ENCODE measurements around the gene MTHFD2L. TPM values are rescaled to one million over a fixed set of nuclear protein-coding genes. Genes with fewer than 3 reads are reported as not detected.

MTHFD2L gene
- total RNA-seq, 1 donor from 2014 or later = 12.4 TPM

GRCh38 chr4:74203467-74203866, 45.5 kb downstream of the MTHFD2L start:
- H3K27ac ChIP-seq (ENCODE audit: low read depth, low read length) = no peak overlapping the region
- H3K4me3 Mint-ChIP-seq (ENCODE audit: unreplicated experiment) = peak overlapping the region; percentile 11
- H3K27me3 ChIP-seq (ENCODE audit: insufficient read depth, low read length) = no peaks in the 10 kb centered on the region
- no peaks in the 10 kb centered on the region for H3K9me3 Mint-ChIP-seq (ENCODE audit: unreplicated experiment)
- no peak overlapping the region for H3K9ac ChIP-seq (ENCODE audit: low read length)
- H3K4me1 ChIP-seq (ENCODE audit: insufficient read depth, low read length) = peaks cover 32% of the 10 kb centered on the region
- no peaks in the 10 kb centered on the region for H3K36me3 ChIP-seq (ENCODE audit: insufficient read depth, low read length)
- H2AFZ ChIP-seq (ENCODE audit: low read depth, low read length) = no peak overlapping the region
- H3K4me1 Mint-ChIP-seq (ENCODE audit: low read depth, unreplicated experiment) = peaks cover 68% of the 10 kb centered on the region
- H4K20me1 ChIP-seq (ENCODE audit: insufficient read depth, low read length) = no peaks in the 10 kb centered on the region
- no peaks in the 10 kb centered on the region for H3K79me2 ChIP-seq (ENCODE audit: insufficient read depth, low read length)
- peaks cover 2% of the 10 kb centered on the region for H3K36me3 Mint-ChIP-seq (ENCODE audit: low read depth, unreplicated experiment)
- no peak overlapping the region for H3K4me2 ChIP-seq (ENCODE audit: low read length)
- H3K4me3 ChIP-seq (ENCODE audit: insufficient read depth, low read depth, low read length) = no peak overlapping the region
- H3K27me3 Mint-ChIP-seq (ENCODE audit: low read depth, unreplicated experiment) = no peaks in the 10 kb centered on the region
- no peaks in the 10 kb centered on the region for H3K9me3 ChIP-seq (ENCODE audit: insufficient read depth, low read depth, low read length)
- no peak for DNase-seq (ENCODE audit: low read depth)
- peak overlapping the region; percentile 59 for H3K27ac Mint-ChIP-seq (ENCODE audit: unreplicated experiment)
- TF ChIP-seq CTCF (IDR thresholded peaks at IDR 0.05; ENCODE audit: insufficient read depth, low read depth, low read length) (no peak), EZH2 (IDR thresholded peaks at IDR 0.05; ENCODE audit: insufficient read depth, low read length) (no peak)
- no peak for FAIRE-seq

GRCh38 chr4:74205046-74205445, 47.1 kb downstream of the MTHFD2L start:
- no peaks in the 10 kb centered on the region for H3K36me3 ChIP-seq (ENCODE audit: insufficient read depth, low read length)
- TF ChIP-seq EZH2 (IDR thresholded peaks at IDR 0.05; ENCODE audit: insufficient read depth, low read length) = no peak
- no peak for TF ChIP-seq CTCF (IDR thresholded peaks at IDR 0.05; ENCODE audit: insufficient read depth, low read depth, low read length)
- Mint-ChIP-seq H3K36me3 (ENCODE audit: low read depth, unreplicated experiment) (peaks cover 8% of the 10 kb centered on the region), H3K27me3 (ENCODE audit: low read depth, unreplicated experiment) (no peaks in the 10 kb centered on the region), H3K4me3 (ENCODE audit: unreplicated experiment) (no peak overlapping the region), H3K27ac (ENCODE audit: unreplicated experiment) (peak overlapping the region; percentile 98), H3K9me3 (ENCODE audit: unreplicated experiment) (peaks cover 6% of the 10 kb centered on the region), H3K4me1 (ENCODE audit: low read depth, unreplicated experiment) (peaks cover 73% of the 10 kb centered on the region)
- H3K4me2 ChIP-seq (ENCODE audit: low read length) = no peak overlapping the region
- H4K20me1 ChIP-seq (ENCODE audit: insufficient read depth, low read length) = no peaks in the 10 kb centered on the region
- H3K79me2 ChIP-seq (ENCODE audit: insufficient read depth, low read length) = no peaks in the 10 kb centered on the region
- H3K9ac ChIP-seq (ENCODE audit: low read length) = peak overlapping the region; percentile 45
- peak overlapping the region; percentile 81 for H3K27ac ChIP-seq (ENCODE audit: low read depth, low read length)
- DNase-seq (ENCODE audit: low read depth) = peak; percentile 40
- H3K4me3 ChIP-seq (ENCODE audit: insufficient read depth, low read depth, low read length) = no peak overlapping the region
- FAIRE-seq = no peak
- H2AFZ ChIP-seq (ENCODE audit: low read depth, low read length) = no peak overlapping the region
- H3K4me1 ChIP-seq (ENCODE audit: insufficient read depth, low read length) = peaks cover 32% of the 10 kb centered on the region
- H3K9me3 ChIP-seq (ENCODE audit: insufficient read depth, low read depth, low read length) = no peaks in the 10 kb centered on the region
- H3K27me3 ChIP-seq (ENCODE audit: insufficient read depth, low read length) = no peaks in the 10 kb centered on the region

DNA sequence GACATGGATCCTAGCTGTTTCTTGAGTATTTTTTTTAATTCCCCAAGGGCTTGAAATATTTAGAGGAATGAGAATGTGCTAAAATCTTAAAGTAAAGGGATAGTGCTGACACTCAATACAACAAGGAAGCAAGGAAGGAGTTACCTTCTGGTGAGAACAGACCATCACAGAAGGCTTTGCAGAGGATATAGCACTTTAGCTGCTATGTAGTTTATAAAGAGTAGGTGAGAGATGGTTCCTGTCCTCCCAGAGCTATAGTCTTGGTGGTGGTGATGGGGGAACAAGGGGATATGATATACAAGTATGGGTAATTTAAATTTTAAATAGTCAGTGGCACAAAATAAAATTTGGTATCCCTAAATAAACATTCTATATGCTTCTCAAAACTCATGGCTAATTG, 47.6 kb downstream of the MTHFD2L start:
- H3K27ac Mint-ChIP-seq (ENCODE audit: unreplicated experiment) = peak overlapping the region; percentile 98
- peak overlapping the region; percentile 61 for H3K4me2 ChIP-seq (ENCODE audit: low read length)

More for the DNA sequence above, 47.6 kb downstream of the MTHFD2L start:
- Histone ChIP-seq H3K27ac (ENCODE audit: low read depth, low read length) (peak overlapping the region; percentile 81), H3K27me3 (ENCODE audit: insufficient read depth, low read length) (no peaks in the 10 kb centered on the region), H3K36me3 (ENCODE audit: insufficient read depth, low read length) (no peaks in the 10 kb centered on the region), H3K79me2 (ENCODE audit: insufficient read depth, low read length) (no peaks in the 10 kb centered on the region), H3K4me1 (ENCODE audit: insufficient read depth, low read length) (peaks cover 32% of the 10 kb centered on the region), H3K4me3 (ENCODE audit: insufficient read depth, low read depth, low read length) (no peak overlapping the region), H3K9ac (ENCODE audit: low read length) (peak overlapping the region; percentile 45), H4K20me1 (ENCODE audit: insufficient read depth, low read length) (no peaks in the 10 kb centered on the region), H2AFZ (ENCODE audit: low read depth, low read length) (no peak overlapping the region), H3K9me3 (ENCODE audit: insufficient read depth, low read depth, low read length) (no peaks in the 10 kb centered on the region)
- Mint-ChIP-seq H3K27me3 (ENCODE audit: low read depth, unreplicated experiment) (no peaks in the 10 kb centered on the region), H3K4me1 (ENCODE audit: low read depth, unreplicated experiment) (peaks cover 73% of the 10 kb centered on the region), H3K4me3 (ENCODE audit: unreplicated experiment) (no peak overlapping the region), H3K36me3 (ENCODE audit: low read depth, unreplicated experiment) (peaks cover 8% of the 10 kb centered on the region), H3K9me3 (ENCODE audit: unreplicated experiment) (peaks cover 6% of the 10 kb centered on the region)
- no peak for DNase-seq (ENCODE audit: low read depth)
- no peak for FAIRE-seq
- no peak for TF ChIP-seq CTCF (IDR thresholded peaks at IDR 0.05; ENCODE audit: insufficient read depth, low read depth, low read length)
- no peak for TF ChIP-seq EZH2 (IDR thresholded peaks at IDR 0.05; ENCODE audit: insufficient read depth, low read length)
